H9 (cell line): ENCODE results near the gene UNK. TPM values are rescaled to one million over a fixed set of nuclear protein-coding genes. Genes with fewer than 3 reads are reported as not detected.

Experiments used
- DNase-seq: peaks from one replicate; pipeline ENCODE4 v3.0.0-alpha.2; 2017
- H2AFZ ChIP-seq: one replicate; pipeline ENCODE4 v1.6.1; 2013; ENCODE audit warnings: mild to moderate bottlenecking, low read length, control low read depth, moderate library complexity
- H2AK5ac ChIP-seq: 2 replicates; pipeline ENCODE4 v1.6.1; 2013; ENCODE audit warnings: low read length, control low read depth, mixed read lengths; ENCODE audit not compliant: insufficient read length
- H2BK120ac ChIP-seq: one replicate; pipeline ENCODE4 v1.6.1; 2013; ENCODE audit warnings: low read depth, mild to moderate bottlenecking, low read length, control low read depth, inconsistent platforms; ENCODE audit not compliant: poor library complexity, severe bottlenecking
- H2BK12ac ChIP-seq: 2 replicates; pipeline ENCODE4 v1.6.1; 2013; ENCODE audit warnings: low read length, control low read depth, mixed read lengths, low read depth; ENCODE audit not compliant: insufficient read length
- H2BK15ac ChIP-seq: 2 replicates; pipeline ENCODE4 v1.6.1; 2013; ENCODE audit warnings: low read depth, low read length, control low read depth
- H2BK20ac ChIP-seq: one replicate; pipeline ENCODE4 v1.6.1; 2013; ENCODE audit warnings: low read depth, mild to moderate bottlenecking, low read length, control low read depth, inconsistent platforms; ENCODE audit not compliant: poor library complexity, severe bottlenecking
- H2BK5ac ChIP-seq: 2 replicates; pipeline ENCODE4 v1.6.1; 2013; ENCODE audit warnings: low read length, control low read depth, mixed read lengths; ENCODE audit not compliant: insufficient read length
- H3K14ac ChIP-seq: 2 replicates; pipeline ENCODE4 v1.6.1; 2013; ENCODE audit warnings: low read length, control low read depth; ENCODE audit not compliant: insufficient read depth
- H3K18ac ChIP-seq: 2 replicates; pipeline ENCODE4 v1.6.1; 2013; ENCODE audit warnings: low read depth, mild to moderate bottlenecking, mixed read lengths, low read length, control low read depth; ENCODE audit not compliant: insufficient read length
- H3K23ac ChIP-seq: 2 replicates; pipeline ENCODE4 v1.6.1; 2013; ENCODE audit warnings: low read length, control low read depth, mixed read lengths, low read depth; ENCODE audit not compliant: insufficient read length
- H3K23me2 ChIP-seq: 2 replicates; pipeline ENCODE4 v1.6.1; 2013; ENCODE audit warnings: low read depth, mild to moderate bottlenecking, mixed read lengths, low read length, control low read depth; ENCODE audit not compliant: insufficient read length, poor library complexity, severe bottlenecking
- H3K27ac ChIP-seq: 2 replicates; pipeline ENCODE4 v1.5.1; 2013; ENCODE audit warnings: low read length, control low read depth, mixed read lengths, low read depth; ENCODE audit not compliant: insufficient read length
- H3K27me3 ChIP-seq: 2 replicates; pipeline ENCODE4 v1.6.1; 2013; ENCODE audit warnings: low read length, control low read depth, inconsistent platforms; ENCODE audit not compliant: insufficient read depth
- H3K4ac ChIP-seq: 2 replicates; pipeline ENCODE4 v1.6.1; 2013; ENCODE audit warnings: low read depth, mild to moderate bottlenecking, control low read depth, inconsistent platforms, low read length, moderate library complexity
- H3K4me1 ChIP-seq: 2 replicates; pipeline ENCODE4 v1.6.1; 2013; ENCODE audit warnings: low read length, control low read depth, inconsistent platforms; ENCODE audit not compliant: insufficient read depth
- H3K4me2 ChIP-seq: 2 replicates; pipeline ENCODE4 v1.6.1; 2013; ENCODE audit warnings: low read length, control low read depth, mixed read lengths; ENCODE audit not compliant: insufficient read length, insufficient read depth
- H3K56ac ChIP-seq: 2 replicates; pipeline ENCODE4 v1.6.1; 2013; ENCODE audit warnings: low read depth, mild to moderate bottlenecking, mixed read lengths, low read length, control low read depth; ENCODE audit not compliant: insufficient read length
- H3K79me1 ChIP-seq: 2 replicates; pipeline ENCODE4 v1.6.1; 2013; ENCODE audit warnings: low read depth, mild to moderate bottlenecking, moderate library complexity, low read length, control low read depth, inconsistent platforms; ENCODE audit not compliant: insufficient read depth, poor library complexity, severe bottlenecking
- H3K79me2 ChIP-seq: 2 replicates; pipeline ENCODE4 v1.6.1; 2013; ENCODE audit warnings: low read length, control low read depth, inconsistent platforms; ENCODE audit not compliant: insufficient read depth
- H3K9ac ChIP-seq: 2 replicates; pipeline ENCODE4 v1.6.1; 2013; ENCODE audit warnings: low read length, control low read depth, mixed read lengths; ENCODE audit not compliant: insufficient read length; ENCODE audit errors: extremely low read depth
- H3K9me3 ChIP-seq: one replicate; pipeline ENCODE4 v1.6.1; 2013; ENCODE audit warnings: low read depth, low read length, inconsistent platforms; ENCODE audit not compliant: control insufficient read depth
- H3T11ph ChIP-seq: one replicate; pipeline ENCODE4 v1.6.1; 2013; ENCODE audit warnings: mild to moderate bottlenecking, low read length, control low read depth, inconsistent platforms
- H4K20me1 ChIP-seq: one replicate; pipeline ENCODE4 v1.6.1; 2013; ENCODE audit not compliant: control insufficient read depth, insufficient read length, insufficient read depth
- H4K5ac ChIP-seq: 2 replicates; pipeline ENCODE4 v1.6.1; 2013; ENCODE audit warnings: low read depth, mild to moderate bottlenecking, mixed read lengths, low read length, control low read depth; ENCODE audit not compliant: insufficient read length
- H4K8ac ChIP-seq: replicated peaks from 2 replicates; pipeline ENCODE4 v1.6.1; 2013; ENCODE audit warnings: low read length, control low read depth, mixed read lengths, low read depth; ENCODE audit not compliant: insufficient read length
- H4K91ac ChIP-seq: 2 replicates; pipeline ENCODE4 v1.6.1; 2013; ENCODE audit warnings: low read depth, mild to moderate bottlenecking, moderate library complexity, mixed read lengths, low read length, control low read depth; ENCODE audit not compliant: insufficient read length
- H3K27ac Mint-ChIP-seq, 3 experiments: 2 replicates in 2 of 3; 3 replicates in 1 of 3; pipeline ENCODE4 v1.8.0; 2020 to 2021; ENCODE audit warnings: mixed read lengths in 3 of 3, mild to moderate bottlenecking in 1 of 3, moderate library complexity in 1 of 3
- H3K27me3 Mint-ChIP-seq: 2 replicates; pipeline ENCODE4 v1.8.0; 2021; ENCODE audit warnings: low read depth, mild to moderate bottlenecking, moderate library complexity, mixed read lengths
- H3K36me3 Mint-ChIP-seq, 3 experiments: 2 replicates in 2 of 3; 3 replicates in 1 of 3; pipeline ENCODE4 v1.8.0; 2020 to 2021; ENCODE audit warnings: low read depth in 3 of 3, mixed read lengths in 3 of 3; ENCODE audit not compliant: insufficient read depth in 1 of 3
- H3K4me1 Mint-ChIP-seq, 2 experiments: 2 replicates each; pipeline ENCODE4 v1.8.0; 2020; ENCODE audit warnings: mixed read lengths in 2 of 2
- H3K4me3 Mint-ChIP-seq, 2 experiments: 2 replicates in 1 of 2; 3 replicates in 1 of 2; pipeline ENCODE4 v1.8.0; 2020 to 2021; ENCODE audit warnings: mild to moderate bottlenecking in 2 of 2, mixed read lengths in 2 of 2, moderate library complexity in 1 of 2
- H3K9me3 Mint-ChIP-seq, 2 experiments: 2 replicates in 1 of 2; 3 replicates in 1 of 2; pipeline ENCODE4 v1.8.0; 2020; ENCODE audit warnings: mild to moderate bottlenecking in 2 of 2, mixed read lengths in 2 of 2, moderate library complexity in 1 of 2
- CTCF ChIP-seq: fragments of 200-600 bp; sonication (generic); conservative IDR thresholded peaks from 3 replicates; pipeline ENCODE4 v1.8.0; 2021; ENCODE audit warnings: antibody characterized with exemption, mild to moderate bottlenecking
- WGBS: extraction: QIAGEN DNeasy Blood & Tissue Kit; methylation state at CpG from one replicate; pipeline ENCODE4 v1.1.7; 2013; ENCODE audit warnings: missing lambda C conversion rate, low lambda C conversion rate, mixed read lengths; ENCODE audit not compliant: insufficient read length; ENCODE audit errors: extremely low coverage; 5-methylcytosine and 5-hydroxymethylcytosine counted together
- total RNA-seq: library from RNA; stranded (reverse); gene quantifications from 2 replicates; pipeline ENCODE4 v1.2.1, GENCODE V29; 2021

UNK gene
- total RNA-seq, 1 experiment from 2014 or later = 36.4 TPM

- H3K79me1 ChIP-seq = no peaks in the 10 kb centered on the region
- no peak overlapping the region for H2BK120ac ChIP-seq
- Mint-ChIP-seq H3K9me3 (no peaks in the 10 kb centered on the region; a peak in 1 of 5 replicates), H3K4me1 (peaks cover 9 to 12% of the 10 kb centered on the region in 2 experiments), H3K36me3 (no peaks in the 10 kb centered on the region), H3K27me3 (peaks cover 12% of the 10 kb centered on the region), H3K27ac (no peak overlapping the region), H3K4me3 (no peak overlapping the region)
- no peak overlapping the region for H4K91ac ChIP-seq
- no peak overlapping the region for H2BK5ac ChIP-seq
- WGBS = no CpG with 5 or more reads among the region's 23 CpGs
- no peak overlapping the region for H3K14ac ChIP-seq
- no peaks in the 10 kb centered on the region for H3K27me3 ChIP-seq
- no peak for TF ChIP-seq CTCF
- no peaks in the 10 kb centered on the region for H3K9me3 ChIP-seq
- H2BK12ac ChIP-seq = no peak overlapping the region
- no peak overlapping the region for H3K4ac ChIP-seq
- no peak overlapping the region for H3K23ac ChIP-seq
- no peak overlapping the region for H2BK20ac ChIP-seq
- H3T11ph ChIP-seq = no peak overlapping the region
- no peaks in the 10 kb centered on the region for H3K79me2 ChIP-seq
- no peak overlapping the region for H3K9ac ChIP-seq
- no peak overlapping the region for H3K18ac ChIP-seq
- no peak overlapping the region for H2BK15ac ChIP-seq
- no peak overlapping the region for H2AFZ ChIP-seq
- H3K23me2 ChIP-seq = peaks cover 3% of the 10 kb centered on the region
- H3K27ac ChIP-seq = no peak overlapping the region
- DNase-seq = no peak
- no peaks in the 10 kb centered on the region for H4K20me1 ChIP-seq
- no peaks in the 10 kb centered on the region; the same call in 1 of the 2 replicates for H3K4me1 ChIP-seq
- H2AK5ac ChIP-seq = no peak overlapping the region
- no peak overlapping the region for H4K5ac ChIP-seq
- H4K8ac ChIP-seq = no peak overlapping the region
- no peak overlapping the region for H3K56ac ChIP-seq
- no peak overlapping the region for H3K4me2 ChIP-seq
Measured at GRCh38 chr17:75750661-75751423, 33.8 kb upstream of the UNK start.
